Brain microvascular endothelial cell (primary cell): ENCODE data around the gene ADCY5.
A peak's percentile ranks its signal among the peaks of the same experiment; 100 is the strongest.

ENCODE experiments used
- DNase-seq: peaks from one replicate; pipeline ENCODE4 v3.0.0-alpha.2; 2020
- H3K27ac ChIP-seq: fragments of 250-450 bp; sonication (Bioruptor Pico); 2 replicates; pipeline ENCODE4 v1.5.1; 2020; ENCODE audit warnings: mild to moderate bottlenecking, moderate library complexity
- H3K27me3 ChIP-seq: fragments of 250-450 bp; sonication (Bioruptor Pico); replicated peaks from 2 replicates; pipeline ENCODE4 v1.5.1; 2020; ENCODE audit warnings: mild to moderate bottlenecking
- H3K36me3 ChIP-seq: fragments of 250-450 bp; sonication (Bioruptor Pico); replicated peaks from 2 replicates; pipeline ENCODE4 v1.5.1; 2020; ENCODE audit warnings: mild to moderate bottlenecking
- H3K4me3 ChIP-seq: 2 replicates; pipeline ENCODE4 v1.5.1; 2011; ENCODE audit warnings: low read depth, mild to moderate bottlenecking, control low read depth, low read length, moderate library complexity
- CTCF ChIP-seq: IDR thresholded peaks from 2 replicates; pipeline ENCODE4 v1.5.1; 2011; ENCODE audit warnings: low read depth, mild to moderate bottlenecking, moderate library complexity, low read length, control low read depth, inconsistent platforms; ENCODE audit errors: missing control alignments
- in situ Hi-C: cut with HindIII; loops from 2 replicates; pipeline ENCODE4 v1.10.0; 2017; ENCODE audit warnings: low sequenced_read_pairs, low pct_ligation_motif_present

ADCY5 gene

DNA sequence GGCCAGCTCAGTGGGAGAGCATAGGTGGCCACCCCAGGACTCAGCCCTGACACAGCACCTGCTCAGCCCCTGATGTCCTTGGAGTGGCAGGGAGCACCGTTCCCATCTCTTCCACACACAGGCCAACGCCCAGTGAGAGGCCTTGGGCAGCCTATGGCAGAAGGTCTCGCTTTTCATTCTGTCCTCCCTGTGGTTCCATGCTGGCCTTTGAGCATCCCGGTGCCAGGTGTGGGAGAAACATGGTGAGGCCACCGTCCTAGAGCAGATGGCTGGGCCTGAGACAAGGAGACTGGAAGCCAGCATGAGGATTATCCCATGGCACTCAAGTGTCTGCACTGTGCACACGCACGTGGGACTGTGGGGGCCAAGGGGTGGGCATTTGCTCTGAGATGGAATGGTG is 25.1 kb downstream of the ADCY5 start:
- no peak overlapping the region for H3K4me3 ChIP-seq
- no peak for TF ChIP-seq CTCF
- H3K36me3 ChIP-seq: no peaks in the 10 kb centered on the region
- in situ Hi-C loops: no loop called here
- H3K27me3 ChIP-seq: peaks cover 33% of the 10 kb centered on the region
- no peak overlapping the region for H3K27ac ChIP-seq
- no peak for DNase-seq

- DNase-seq: no peak
- no peak for TF ChIP-seq CTCF
- H3K27ac ChIP-seq: no peak overlapping the region
- peaks cover 29% of the 10 kb centered on the region for H3K27me3 ChIP-seq
- in situ Hi-C loops: no loop called here
- no peak overlapping the region for H3K4me3 ChIP-seq
- H3K36me3 ChIP-seq: no peaks in the 10 kb centered on the region
These were observed 25.9 kb downstream of the ADCY5 start for GRCh38 chr3:123423031-123423430.

DNA sequence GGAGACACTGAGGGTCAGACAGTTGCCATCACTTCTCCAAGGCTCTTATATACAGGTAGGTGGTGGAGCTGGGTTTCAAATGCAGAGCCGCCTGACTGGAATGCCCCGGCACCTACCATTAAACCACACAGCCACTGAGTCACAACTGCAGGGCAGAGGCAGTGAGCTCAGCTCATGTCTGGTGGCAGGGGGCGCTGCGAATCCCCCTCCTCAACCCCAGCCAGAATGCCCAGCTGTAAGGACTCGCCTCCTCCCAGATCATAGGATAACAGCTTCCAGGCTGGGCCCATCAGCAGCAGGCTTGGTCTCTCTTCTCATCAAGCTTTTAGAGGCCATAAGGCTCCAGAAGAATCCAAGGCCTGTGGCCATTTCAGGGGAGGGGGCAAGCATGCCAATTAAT is 26.4 kb downstream of the ADCY5 start:
- in situ Hi-C loops: no loop called here
- Histone ChIP-seq H3K27me3 (peaks cover 26% of the 10 kb centered on the region), H3K36me3 (no peaks in the 10 kb centered on the region), H3K27ac (no peak overlapping the region), H3K4me3 (no peak overlapping the region)
- TF ChIP-seq CTCF: no peak
- DNase-seq: no peak

GRCh38 chr3:123421353-123422174 is 27.3 kb downstream of the ADCY5 start:
- peak; percentile 11 for DNase-seq
- in situ Hi-C loops: no loop called here
- Histone ChIP-seq H3K4me3 (no peak overlapping the region), H3K27ac (no peak overlapping the region), H3K27me3 (peaks cover 27% of the 10 kb centered on the region), H3K36me3 (no peaks in the 10 kb centered on the region)
- TF ChIP-seq CTCF: no peak

DNA sequence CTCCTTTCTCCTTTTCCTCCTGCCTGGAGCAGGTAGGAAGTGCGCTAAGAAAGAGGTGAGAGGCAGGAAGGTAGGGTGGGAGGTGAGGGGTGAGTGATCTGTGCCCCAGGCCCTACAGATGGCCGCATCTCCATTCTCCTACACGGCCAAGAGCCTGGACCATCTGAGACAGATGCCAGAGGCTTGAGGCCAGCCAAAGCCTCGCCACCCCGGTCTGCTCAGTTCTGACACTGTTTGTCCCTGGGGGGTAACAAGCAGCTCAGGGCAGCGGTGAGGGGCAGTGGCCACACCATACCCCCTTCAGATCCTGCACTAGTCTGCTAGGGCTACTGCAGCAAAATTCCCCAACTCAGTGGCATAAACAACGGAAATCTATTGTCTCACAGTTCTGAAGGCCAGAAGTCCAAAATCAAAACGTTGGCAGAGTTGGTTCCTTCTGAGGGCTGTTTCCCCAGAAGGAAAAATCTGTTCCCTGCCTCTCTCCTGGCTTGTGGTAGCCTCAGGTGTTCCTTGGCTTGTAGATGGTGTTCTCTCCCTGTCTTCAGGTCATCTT is 28.4 kb downstream of the ADCY5 start:
- H3K27me3 ChIP-seq: peaks cover 28% of the 10 kb centered on the region
- H3K36me3 ChIP-seq: no peaks in the 10 kb centered on the region
- no peak for DNase-seq
- no peak overlapping the region for H3K4me3 ChIP-seq
- in situ Hi-C loops: no loop called here
- TF ChIP-seq CTCF: no peak
- H3K27ac ChIP-seq: no peak overlapping the region
